ENCODE results near the gene HOOK1. TPM values are rescaled to one million over a fixed set of nuclear protein-coding genes. Genes with fewer than 3 reads are reported as not detected.
"Not testable (repeated sequence)": the region's sequence is repeated elsewhere in the genome, so short reads cannot be mapped to it uniquely, and the experiment has no call there.

Gene HOOK1
- total and polyA plus RNA-seq, 2 donors from 2014 or later: 9.4 to 55.4 TPM

- Histone ChIP-seq H3K4me3 (ENCODE audit: low read length in 3 of 3) (no peak overlapping the region), H3K9me3 (ENCODE audit: control insufficient read depth in 2 of 3, insufficient read depth in 1 of 3, low read length in 3 of 3) (no peaks in the 10 kb centered on the region), H3K27me3 (ENCODE audit: control insufficient read depth, insufficient read depth, low read length) (no peaks in the 10 kb centered on the region), H3K4me1 (ENCODE audit: control insufficient read depth in 2 of 3, insufficient read depth in 2 of 3, low read depth in 1 of 3, low read length in 3 of 3) (peaks cover 0 to 1% (median 0%) of the 10 kb centered on the region in 3 donors), H3K9ac (ENCODE audit: low read length in 3 of 3) (no peak overlapping the region), H3K36me3 (ENCODE audit: control insufficient read depth in 2 of 3, insufficient read depth in 3 of 3, low read length in 3 of 3) (no peaks in the 10 kb centered on the region), H3K27ac (ENCODE audit: low read depth in 2 of 2, low read length in 2 of 2) (no peak overlapping the region)
- intact Hi-C loops (cut with DNase I): no loop called here
- FAIRE-seq: no peak
- TF ChIP-seq, protein P1, sequence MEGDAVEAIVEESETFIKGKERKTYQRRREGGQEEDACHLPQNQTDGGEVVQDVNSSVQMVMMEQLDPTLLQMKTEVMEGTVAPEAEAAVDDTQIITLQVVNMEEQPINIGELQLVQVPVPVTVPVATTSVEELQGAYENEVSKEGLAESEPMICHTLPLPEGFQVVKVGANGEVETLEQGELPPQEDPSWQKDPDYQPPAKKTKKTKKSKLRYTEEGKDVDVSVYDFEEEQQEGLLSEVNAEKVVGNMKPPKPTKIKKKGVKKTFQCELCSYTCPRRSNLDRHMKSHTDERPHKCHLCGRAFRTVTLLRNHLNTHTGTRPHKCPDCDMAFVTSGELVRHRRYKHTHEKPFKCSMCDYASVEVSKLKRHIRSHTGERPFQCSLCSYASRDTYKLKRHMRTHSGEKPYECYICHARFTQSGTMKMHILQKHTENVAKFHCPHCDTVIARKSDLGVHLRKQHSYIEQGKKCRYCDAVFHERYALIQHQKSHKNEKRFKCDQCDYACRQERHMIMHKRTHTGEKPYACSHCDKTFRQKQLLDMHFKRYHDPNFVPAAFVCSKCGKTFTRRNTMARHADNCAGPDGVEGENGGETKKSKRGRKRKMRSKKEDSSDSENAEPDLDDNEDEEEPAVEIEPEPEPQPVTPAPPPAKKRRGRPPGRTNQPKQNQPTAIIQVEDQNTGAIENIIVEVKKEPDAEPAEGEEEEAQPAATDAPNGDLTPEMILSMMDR (IDR thresholded peaks at IDR 0.05; ENCODE audit: borderline replicate concordance, extremely low read depth, insufficient read depth): peak; percentile 53
- DNase-seq: peak in 1 of 5 donors; percentile 26
Observed at GRCh38 chr1:59903141-59903754, 88.5 kb downstream of the HOOK1 start.

DNA sequence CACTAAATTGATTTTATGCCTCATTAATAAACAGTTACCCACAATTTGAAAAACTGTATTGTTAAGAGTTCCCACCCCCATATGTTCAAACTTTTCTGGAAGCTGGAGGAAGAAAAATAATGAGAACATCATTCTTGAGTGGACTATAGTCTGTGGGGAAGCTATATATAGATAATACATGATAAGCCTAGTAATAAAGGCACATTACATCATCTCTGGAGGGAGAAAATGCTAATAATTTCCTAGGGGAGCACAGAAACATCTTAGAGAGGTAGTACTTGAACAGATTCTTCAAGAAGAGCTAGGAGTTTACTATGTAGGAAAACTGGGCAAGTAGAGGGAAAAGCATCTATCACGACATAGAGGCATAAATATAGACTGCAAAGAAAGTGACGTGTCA lies 92.2 kb downstream of the HOOK1 start:
- Histone ChIP-seq H3K4me1 (ENCODE audit: control insufficient read depth in 2 of 3, insufficient read depth in 2 of 3, low read depth in 1 of 3, low read length in 3 of 3) (peaks cover 0 to 4% (median 0%) of the 10 kb centered on the region in 3 donors), H3K4me3 (ENCODE audit: low read length in 3 of 3) (no peak overlapping the region), H3K36me3 (ENCODE audit: control insufficient read depth in 2 of 3, insufficient read depth in 3 of 3, low read length in 3 of 3) (no peaks in the 10 kb centered on the region), H3K27me3 (ENCODE audit: control insufficient read depth, insufficient read depth, low read length) (no peaks in the 10 kb centered on the region), H3K27ac (ENCODE audit: low read depth in 2 of 2, low read length in 2 of 2) (no peak overlapping the region), H3K9ac (ENCODE audit: low read length in 3 of 3) (no peak overlapping the region), H3K9me3 (ENCODE audit: control insufficient read depth in 2 of 3, insufficient read depth in 1 of 3, low read length in 3 of 3) (no peaks in the 10 kb centered on the region)
- intact Hi-C loops (cut with DNase I): no loop called here
- TF ChIP-seq, protein P1 (IDR thresholded peaks at IDR 0.05; ENCODE audit: borderline replicate concordance, extremely low read depth, insufficient read depth): no peak
- DNase-seq (no peak), FAIRE-seq (no peak)

DNA sequence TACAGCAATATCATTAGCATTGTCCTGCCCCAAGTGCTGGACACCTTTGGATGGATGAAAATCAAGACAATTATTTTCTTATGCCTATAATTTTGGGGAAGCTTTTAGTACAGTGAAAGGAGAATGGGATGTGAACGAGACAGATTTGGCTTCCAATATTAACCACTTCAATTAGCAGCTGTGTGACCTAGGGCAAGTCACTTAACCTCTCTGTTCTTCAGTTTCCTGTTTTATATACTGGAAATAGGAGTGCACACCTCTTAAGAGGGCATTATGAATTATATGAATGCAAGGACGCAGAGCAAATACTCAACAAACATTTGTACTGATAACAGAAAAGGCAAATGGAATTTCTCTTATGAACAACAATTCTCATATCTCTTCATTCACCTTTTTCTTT lies 93.3 kb downstream of the HOOK1 start:
- Histone ChIP-seq H3K9ac (ENCODE audit: low read length in 3 of 3) (no peak overlapping the region), H3K4me3 (ENCODE audit: low read length in 3 of 3) (no peak overlapping the region), H3K9me3 (ENCODE audit: control insufficient read depth in 2 of 3, insufficient read depth in 1 of 3, low read length in 3 of 3) (no peaks in the 10 kb centered on the region), H3K27ac (ENCODE audit: low read depth in 2 of 2, low read length in 2 of 2) (no peak overlapping the region), H3K27me3 (ENCODE audit: control insufficient read depth, insufficient read depth, low read length) (no peaks in the 10 kb centered on the region), H3K4me1 (ENCODE audit: control insufficient read depth in 2 of 3, insufficient read depth in 2 of 3, low read depth in 1 of 3, low read length in 3 of 3) (peaks cover 0 to 4% (median 0%) of the 10 kb centered on the region in 3 donors), H3K36me3 (ENCODE audit: control insufficient read depth in 2 of 3, insufficient read depth in 3 of 3, low read length in 3 of 3) (no peaks in the 10 kb centered on the region)
- DNase-seq: no peak
- intact Hi-C loops (cut with DNase I): no loop called here
- no peak for FAIRE-seq
- TF ChIP-seq, protein P1 (IDR thresholded peaks at IDR 0.05; ENCODE audit: borderline replicate concordance, extremely low read depth, insufficient read depth): no peak

DNA sequence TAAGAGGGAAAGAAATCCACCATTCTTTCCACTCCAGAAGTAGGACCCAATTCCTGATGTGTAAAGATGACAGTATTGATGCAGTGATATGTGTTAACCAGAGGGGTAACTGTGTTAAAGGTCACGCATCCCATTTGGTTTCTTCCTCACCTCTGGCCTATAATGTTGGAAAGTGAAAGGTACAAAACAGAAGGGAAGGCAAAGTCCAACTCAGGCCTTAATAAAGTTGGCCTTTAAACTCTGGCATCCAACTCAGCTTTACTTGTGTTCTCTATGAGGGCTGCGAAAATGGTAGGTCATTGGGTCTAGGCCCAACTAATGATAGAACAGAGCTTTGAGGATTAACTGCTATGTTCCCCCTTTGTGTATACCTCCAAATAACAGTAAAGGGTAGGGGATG lies 93.9 kb downstream of the HOOK1 start:
- TF ChIP-seq, protein P1 (IDR thresholded peaks at IDR 0.05; ENCODE audit: borderline replicate concordance, extremely low read depth, insufficient read depth): no peak
- Histone ChIP-seq H3K27ac (ENCODE audit: low read depth in 2 of 2, low read length in 2 of 2) (no peak overlapping the region), H3K36me3 (ENCODE audit: control insufficient read depth in 2 of 3, insufficient read depth in 3 of 3, low read length in 3 of 3) (no peaks in the 10 kb centered on the region), H3K4me3 (ENCODE audit: low read length in 3 of 3) (no peak overlapping the region), H3K9me3 (ENCODE audit: control insufficient read depth in 2 of 3, insufficient read depth in 1 of 3, low read length in 3 of 3) (no peaks in the 10 kb centered on the region), H3K27me3 (ENCODE audit: control insufficient read depth, insufficient read depth, low read length) (no peaks in the 10 kb centered on the region), H3K4me1 (ENCODE audit: control insufficient read depth in 2 of 3, insufficient read depth in 2 of 3, low read depth in 1 of 3, low read length in 3 of 3) (peaks cover 0 to 4% (median 0%) of the 10 kb centered on the region in 3 donors), H3K9ac (ENCODE audit: low read length in 3 of 3) (no peak overlapping the region)
- DNase-seq (no peak), FAIRE-seq (no peak)
- intact Hi-C loops (cut with DNase I): no loop called here

DNA sequence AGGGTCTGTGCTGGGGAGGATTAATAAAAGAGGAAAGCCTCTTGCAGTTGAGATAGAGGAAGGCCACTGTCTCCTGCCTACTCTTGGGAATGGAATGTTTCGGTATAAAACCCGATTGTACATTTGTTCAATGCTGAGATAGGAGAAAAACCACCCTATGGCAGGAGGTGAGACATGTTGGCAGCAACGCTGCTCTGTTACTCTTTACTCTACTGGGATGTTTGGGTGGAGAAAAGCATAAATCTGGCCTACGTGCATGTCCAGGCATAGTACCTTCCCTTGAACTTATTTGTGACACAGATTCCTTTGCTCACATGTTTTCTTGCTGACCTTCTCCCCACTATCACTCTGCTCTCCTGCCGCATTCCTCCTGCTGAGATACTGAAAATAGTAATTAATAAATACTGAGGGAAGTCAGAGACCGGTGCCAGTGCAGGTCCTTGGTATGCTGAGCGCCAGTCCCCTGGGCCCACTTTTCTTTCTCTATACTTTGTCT lies 100.1 kb downstream of the HOOK1 start:
- H3K9ac ChIP-seq (ENCODE audit: low read length in 3 of 3); H3K4me3 ChIP-seq (ENCODE audit: low read length in 3 of 3); FAIRE-seq; H3K9me3 ChIP-seq (ENCODE audit: control insufficient read depth in 2 of 3, insufficient read depth in 1 of 3, low read length in 3 of 3); H3K4me1 ChIP-seq (ENCODE audit: control insufficient read depth in 2 of 3, insufficient read depth in 2 of 3, low read depth in 1 of 3, low read length in 3 of 3); H3K36me3 ChIP-seq (ENCODE audit: control insufficient read depth in 2 of 3, insufficient read depth in 3 of 3, low read length in 3 of 3); DNase-seq; H3K27ac ChIP-seq (ENCODE audit: low read depth in 2 of 2, low read length in 2 of 2); H3K27me3 ChIP-seq (ENCODE audit: control insufficient read depth, insufficient read depth, low read length); intact Hi-C loops (cut with DNase I): not testable (repeated sequence)

Data from kidney (tissue), 14 donors.